ENCODE measurements around the gene NEMF. TPM values are rescaled to one million over a fixed set of nuclear protein-coding genes. Genes with fewer than 3 reads are reported as not detected.
"Not testable (repeated sequence)": the region's sequence is repeated elsewhere in the genome, so short reads cannot be mapped to it uniquely, and the experiment has no call there.

Gene NEMF
- total RNA-seq, 1 donor from 2014 or later = 83.0 TPM

DNA sequence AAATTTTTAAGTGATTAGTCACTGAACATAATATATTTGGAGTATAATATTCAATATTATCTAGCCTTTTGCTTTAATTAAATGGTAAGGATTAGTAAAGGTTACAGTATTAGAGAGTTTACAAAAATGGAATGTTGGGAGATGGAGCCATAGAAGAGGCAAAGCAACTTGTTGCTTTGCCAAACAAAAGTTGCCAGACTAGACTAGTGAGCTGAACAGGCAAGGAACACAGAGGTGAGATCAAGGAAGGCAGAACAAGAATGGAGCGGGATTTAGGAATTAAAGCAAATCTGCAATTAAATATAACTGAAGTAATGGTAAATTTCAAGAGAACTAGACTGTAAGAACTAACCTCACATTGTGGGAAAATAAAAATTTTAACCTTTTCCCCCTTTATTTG is 45.4 kb upstream of the NEMF start:
- no peak overlapping the region for H3K4me3 Mint-ChIP-seq
- no peaks in the 10 kb centered on the region for H3K9me3 ChIP-seq (ENCODE audit: low read depth)

GRCh38 chr14:49897414-49897813 is 44.8 kb upstream of the NEMF start:
- no peaks in the 10 kb centered on the region for H3K27me3 Mint-ChIP-seq (ENCODE audit: insufficient read depth, low read depth)
- Histone ChIP-seq H3K4me3 (peak overlapping the region; percentile 0), H3F3A (ENCODE audit: low read depth) (peaks cover 3% of the 10 kb centered on the region), H3K9ac (no peak overlapping the region), H3K4me2 (no peak overlapping the region), H3K27me3 (no peaks in the 10 kb centered on the region), H4K20me1 (ENCODE audit: low read depth) (peaks cover 42% of the 10 kb centered on the region), H3K36me3 (peaks cover 12% of the 10 kb centered on the region), H3K4me1 (peaks cover 24% of the 10 kb centered on the region), H3K79me2 (ENCODE audit: low read depth) (peaks cover 51% of the 10 kb centered on the region), H3K9me3 (ENCODE audit: low read depth) (no peaks in the 10 kb centered on the region), H2AFZ (replicated peaks) (no peak overlapping the region), H3K27ac (no peak overlapping the region)
- TF ChIP-seq EZH2 (IDR thresholded peaks at IDR 0.05) (no peak), CTCF (IDR thresholded peaks at IDR 0.05) (no peak), EZH2phosphoT487 (IDR thresholded peaks at IDR 0.05) (no peak)
- H3K4me1 Mint-ChIP-seq = peaks cover 34% of the 10 kb centered on the region
- no peak overlapping the region for H3K4me3 Mint-ChIP-seq
- H3K36me3 Mint-ChIP-seq = peaks cover 11% of the 10 kb centered on the region
- no peak overlapping the region for H3K27ac Mint-ChIP-seq
- H3K9me3 Mint-ChIP-seq = no peaks in the 10 kb centered on the region
- no peak for DNase-seq (ENCODE audit: low spot score)

More for the DNA sequence above, 45.4 kb upstream of the NEMF start:
- H3F3A ChIP-seq (ENCODE audit: low read depth) = no peaks in the 10 kb centered on the region
- peaks cover 34% of the 10 kb centered on the region for H3K4me1 Mint-ChIP-seq
- no peak overlapping the region for H3K27ac Mint-ChIP-seq
- H4K20me1 ChIP-seq (ENCODE audit: low read depth) = peaks cover 42% of the 10 kb centered on the region
- no peak overlapping the region for H2AFZ ChIP-seq (replicated peaks)
- H3K27me3 Mint-ChIP-seq (ENCODE audit: insufficient read depth, low read depth) = no peaks in the 10 kb centered on the region
- peaks cover 24% of the 10 kb centered on the region for H3K4me1 ChIP-seq
- no peaks in the 10 kb centered on the region for H3K9me3 Mint-ChIP-seq
- no peak overlapping the region for H3K4me2 ChIP-seq
- no peak for DNase-seq (ENCODE audit: low spot score)
- peaks cover 11% of the 10 kb centered on the region for H3K36me3 Mint-ChIP-seq
- H3K27me3 ChIP-seq = no peaks in the 10 kb centered on the region
- H3K27ac ChIP-seq = no peak overlapping the region
- H3K4me3 ChIP-seq = no peak overlapping the region
- peaks cover 50% of the 10 kb centered on the region for H3K79me2 ChIP-seq (ENCODE audit: low read depth)
- peaks cover 12% of the 10 kb centered on the region for H3K36me3 ChIP-seq
- no peak overlapping the region for H3K9ac ChIP-seq
- no peak for TF ChIP-seq EZH2 (IDR thresholded peaks at IDR 0.05)
- TF ChIP-seq EZH2phosphoT487 (IDR thresholded peaks at IDR 0.05) = no peak
- TF ChIP-seq CTCF (IDR thresholded peaks at IDR 0.05) = no peak

GRCh38 chr14:49896966-49897365 is 44.4 kb upstream of the NEMF start:
- Histone ChIP-seq H3K4me2 (peak overlapping the region; percentile 97), H3K36me3 (peaks cover 12% of the 10 kb centered on the region), H3K4me1 (peaks cover 24% of the 10 kb centered on the region), H3K27ac (no peak overlapping the region), H4K20me1 (ENCODE audit: low read depth) (peaks cover 42% of the 10 kb centered on the region), H3K9me3 (ENCODE audit: low read depth) (no peaks in the 10 kb centered on the region), H3K4me3 (peak overlapping the region; percentile 0), H3F3A (ENCODE audit: low read depth) (peaks cover 6% of the 10 kb centered on the region), H2AFZ (replicated peaks) (no peak overlapping the region), H3K9ac (no peak overlapping the region), H3K27me3 (no peaks in the 10 kb centered on the region), H3K79me2 (ENCODE audit: low read depth) (peaks cover 51% of the 10 kb centered on the region)
- Mint-ChIP-seq H3K4me3 (peak overlapping the region; percentile 12), H3K27ac (no peak overlapping the region), H3K9me3 (no peaks in the 10 kb centered on the region), H3K4me1 (peaks cover 38% of the 10 kb centered on the region), H3K27me3 (ENCODE audit: insufficient read depth, low read depth) (no peaks in the 10 kb centered on the region), H3K36me3 (peaks cover 11% of the 10 kb centered on the region)
- TF ChIP-seq EZH2 (IDR thresholded peaks at IDR 0.05) = no peak
- no peak for TF ChIP-seq EZH2phosphoT487 (IDR thresholded peaks at IDR 0.05)
- TF ChIP-seq CTCF (IDR thresholded peaks at IDR 0.05) = no peak
- no peak for DNase-seq (ENCODE audit: low spot score)

DNA sequence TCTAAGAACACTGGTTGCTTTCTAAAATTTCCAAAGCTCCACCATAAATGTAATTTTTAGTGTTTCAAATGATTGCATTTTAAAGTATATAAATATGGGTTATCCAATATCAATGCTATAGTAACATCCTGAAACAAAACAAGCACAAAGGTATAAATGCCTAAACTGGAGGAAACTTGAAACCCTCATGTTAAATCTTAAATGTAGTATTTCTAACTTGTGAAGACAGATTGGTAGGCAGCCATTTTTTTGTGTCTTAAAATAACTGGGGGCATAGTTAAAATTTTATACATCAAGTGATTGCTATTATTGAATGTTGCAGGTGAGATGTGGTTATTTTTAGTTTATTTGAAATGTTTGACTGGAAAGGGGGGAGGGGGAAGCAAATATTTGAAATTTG is 43.7 kb upstream of the NEMF start:
- not testable (repeated sequence) for H3K27me3 ChIP-seq; H3K27ac ChIP-seq; H3K9me3 Mint-ChIP-seq; DNase-seq (ENCODE audit: low spot score); H2AFZ ChIP-seq (replicated peaks); H3F3A ChIP-seq (ENCODE audit: low read depth); H3K27me3 Mint-ChIP-seq (ENCODE audit: insufficient read depth, low read depth); H3K27ac Mint-ChIP-seq; H3K9me3 ChIP-seq (ENCODE audit: low read depth); H3K9ac ChIP-seq
- Histone ChIP-seq H3K4me2 (peak overlapping the region; percentile 97), H3K4me1 (peaks cover 24% of the 10 kb centered on the region), H3K36me3 (peaks cover 12% of the 10 kb centered on the region), H3K4me3 (peak overlapping the region; percentile 84), H4K20me1 (ENCODE audit: low read depth) (peaks cover 42% of the 10 kb centered on the region), H3K79me2 (ENCODE audit: low read depth) (peaks cover 51% of the 10 kb centered on the region)
- peaks cover 11% of the 10 kb centered on the region for H3K36me3 Mint-ChIP-seq
- H3K4me1 Mint-ChIP-seq = peaks cover 40% of the 10 kb centered on the region
- H3K4me3 Mint-ChIP-seq = peak overlapping the region; percentile 97
